ENCODE data around the gene ESM1. TPM values are rescaled to one million over a fixed set of nuclear protein-coding genes. Genes with fewer than 3 reads are reported as not detected.

The ESM1 gene
- total and polyA plus RNA-seq, 4 donors = 3.8 to 48.0 (median 10.0) TPM

GRCh38 chr5:54959673-54960418 lies 25.5 kb downstream of the ESM1 start:
- WGBS, 2 donors = 79 to 89% methylated on average over 6 of the region's 6 CpGs
- TF ChIP-seq CTCF (IDR thresholded peaks at IDR 0.05; ENCODE audit: control extremely low read depth, extremely low read depth) = no peak
- H3K27me3 ChIP-seq (ENCODE audit: control insufficient read depth in 3 of 3, insufficient read depth in 3 of 3, low read length in 2 of 3) = no peaks in the 10 kb centered on the region
- no peak overlapping the region for H3K4me3 ChIP-seq
- no peaks in the 10 kb centered on the region for H3K36me3 ChIP-seq (ENCODE audit: control insufficient read depth in 4 of 4, insufficient read depth in 4 of 4, low read length in 4 of 4)
- ATAC-seq (ENCODE audit: insufficient read depth, low FRiP score) (no peak), DNase-seq (no peak)
- H3K4me1 ChIP-seq (ENCODE audit: control insufficient read depth in 5 of 5, insufficient read depth in 5 of 5, low read length in 5 of 5) = no peaks in the 10 kb centered on the region
- H3K27ac ChIP-seq (ENCODE audit: low read depth in 1 of 2, low read length in 1 of 2) = no peak overlapping the region
- no peak overlapping the region for H3K9ac ChIP-seq (ENCODE audit: insufficient read depth in 1 of 2, low read length in 2 of 2)
- no peaks in the 10 kb centered on the region for H3K9me3 ChIP-seq (ENCODE audit: control insufficient read depth in 4 of 4, insufficient read depth in 3 of 4, low read length in 3 of 4)

- DNase-seq = no peak
- H3K36me3 ChIP-seq (ENCODE audit: control insufficient read depth in 4 of 4, insufficient read depth in 4 of 4, low read length in 4 of 4) = no peaks in the 10 kb centered on the region
- no peak overlapping the region for H3K9ac ChIP-seq (ENCODE audit: insufficient read depth in 1 of 2, low read length in 2 of 2)
- no peak overlapping the region for H3K4me3 ChIP-seq
- no peaks in the 10 kb centered on the region for H3K4me1 ChIP-seq (ENCODE audit: control insufficient read depth in 5 of 5, insufficient read depth in 5 of 5, low read length in 5 of 5)
- no peaks in the 10 kb centered on the region for H3K9me3 ChIP-seq (ENCODE audit: control insufficient read depth in 4 of 4, insufficient read depth in 3 of 4, low read length in 3 of 4)
- no peak overlapping the region for H3K27ac ChIP-seq (ENCODE audit: low read depth in 1 of 2, low read length in 1 of 2)
- TF ChIP-seq CTCF (IDR thresholded peaks at IDR 0.05; ENCODE audit: control extremely low read depth, extremely low read depth) = no peak
- ATAC-seq (ENCODE audit: insufficient read depth, low FRiP score) = no peak
- no peaks in the 10 kb centered on the region for H3K27me3 ChIP-seq (ENCODE audit: control insufficient read depth in 3 of 3, insufficient read depth in 3 of 3, low read length in 2 of 3)
These were observed 28.5 kb downstream of the ESM1 start for GRCh38 chr5:54956922-54957321.

GRCh38 chr5:54947187-54947586 lies 38.2 kb downstream of the ESM1 start:
- 57 to 58% methylated on average over 1 of the region's 1 CpG for WGBS, 2 donors
- Histone ChIP-seq H3K4me3 (no peak overlapping the region), H3K9me3 (ENCODE audit: control insufficient read depth in 4 of 4, insufficient read depth in 3 of 4, low read length in 3 of 4) (no peaks in the 10 kb centered on the region), H3K9ac (ENCODE audit: insufficient read depth in 1 of 2, low read length in 2 of 2) (no peak overlapping the region), H3K27ac (ENCODE audit: low read depth in 1 of 2, low read length in 1 of 2) (no peak overlapping the region), H3K27me3 (ENCODE audit: control insufficient read depth in 3 of 3, insufficient read depth in 3 of 3, low read length in 2 of 3) (no peaks in the 10 kb centered on the region), H3K4me1 (ENCODE audit: control insufficient read depth in 5 of 5, insufficient read depth in 5 of 5, low read length in 5 of 5) (no peaks in the 10 kb centered on the region), H3K36me3 (ENCODE audit: control insufficient read depth in 4 of 4, insufficient read depth in 4 of 4, low read length in 4 of 4) (no peaks in the 10 kb centered on the region)
- no peak for TF ChIP-seq CTCF (IDR thresholded peaks at IDR 0.05; ENCODE audit: control extremely low read depth, extremely low read depth)
- no peak for ATAC-seq (ENCODE audit: insufficient read depth, low FRiP score)
- DNase-seq = no peak

All from lung (tissue), 12 donors.